ENCODE results near the gene FAM83C. TPM values are rescaled to one million over a fixed set of nuclear protein-coding genes. Genes with fewer than 3 reads are reported as not detected.

FAM83C gene
- total RNA-seq, 4 donors from 2014 or later = 29.3 to 68.8 (median 65.0) TPM

DNA sequence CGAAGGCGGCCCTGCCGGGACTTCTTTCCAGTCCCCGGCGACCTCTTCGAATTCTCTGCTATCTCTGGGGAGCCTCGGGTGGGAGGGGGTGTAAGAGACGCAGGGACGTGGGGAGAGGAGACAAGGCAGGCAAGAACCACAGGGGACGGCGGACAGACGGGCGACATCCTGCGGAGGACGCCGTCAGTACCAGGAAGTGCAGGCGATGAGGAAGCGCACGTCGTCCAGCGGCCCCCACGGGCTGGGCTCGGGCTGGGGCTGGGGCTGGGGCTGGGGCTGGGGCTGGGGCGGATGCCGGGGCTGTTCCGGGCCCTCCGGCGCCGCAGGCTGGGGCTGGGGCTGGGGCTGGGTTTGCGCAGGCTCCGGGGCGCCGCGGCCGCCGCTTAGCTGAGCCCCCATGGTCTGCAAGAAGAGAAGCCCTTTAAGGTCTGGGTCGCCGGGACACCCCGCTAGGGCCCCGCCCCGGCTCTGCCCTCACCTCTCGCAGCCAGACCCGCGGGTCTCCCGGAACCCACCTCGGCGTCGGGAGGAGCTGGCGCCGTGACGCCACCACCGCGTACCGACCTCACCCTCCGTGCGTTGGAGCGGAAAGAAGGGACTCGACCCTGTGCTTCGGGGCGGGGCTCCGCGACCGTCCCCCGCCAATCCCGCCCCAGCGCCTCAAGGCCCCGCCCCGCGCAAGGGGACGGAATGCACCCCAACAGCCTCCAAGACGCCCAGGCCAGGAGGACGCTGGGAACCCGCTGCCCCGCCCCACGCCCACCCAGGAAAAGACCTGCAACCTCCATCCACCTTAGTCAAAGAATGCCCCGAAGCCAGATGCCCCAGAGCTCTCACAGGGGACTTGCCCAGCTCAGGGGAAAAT, 14.5 kb downstream of the FAM83C start, which contains the start of gene MMP24OS:
TSS of gene MMP24OS (minus strand) at position 592 of the 865 bp plus-strand sequence. CDS start at position 399, 193 bp downstream.
- Histone ChIP-seq H3K4me1 (peaks cover 57% of the 10 kb centered on the region), H3K27ac (peak within 1 kb of the TSS; percentile 98), H3K4me3 (peak within 1 kb of the TSS; percentile 86), H3K9me3 (no peaks in the 10 kb centered on the region), H3K36me3 (peaks cover 48% of the 10 kb centered on the region), H3K27me3 (no peaks in the 10 kb centered on the region)
- 0% methylated on average over 21 of the region's 76 CpGs for WGBS
- DNase-seq (ENCODE audit: low spot score in 2 of 2) = peak; percentile 94 to 95
- TF ChIP-seq, protein P1, sequence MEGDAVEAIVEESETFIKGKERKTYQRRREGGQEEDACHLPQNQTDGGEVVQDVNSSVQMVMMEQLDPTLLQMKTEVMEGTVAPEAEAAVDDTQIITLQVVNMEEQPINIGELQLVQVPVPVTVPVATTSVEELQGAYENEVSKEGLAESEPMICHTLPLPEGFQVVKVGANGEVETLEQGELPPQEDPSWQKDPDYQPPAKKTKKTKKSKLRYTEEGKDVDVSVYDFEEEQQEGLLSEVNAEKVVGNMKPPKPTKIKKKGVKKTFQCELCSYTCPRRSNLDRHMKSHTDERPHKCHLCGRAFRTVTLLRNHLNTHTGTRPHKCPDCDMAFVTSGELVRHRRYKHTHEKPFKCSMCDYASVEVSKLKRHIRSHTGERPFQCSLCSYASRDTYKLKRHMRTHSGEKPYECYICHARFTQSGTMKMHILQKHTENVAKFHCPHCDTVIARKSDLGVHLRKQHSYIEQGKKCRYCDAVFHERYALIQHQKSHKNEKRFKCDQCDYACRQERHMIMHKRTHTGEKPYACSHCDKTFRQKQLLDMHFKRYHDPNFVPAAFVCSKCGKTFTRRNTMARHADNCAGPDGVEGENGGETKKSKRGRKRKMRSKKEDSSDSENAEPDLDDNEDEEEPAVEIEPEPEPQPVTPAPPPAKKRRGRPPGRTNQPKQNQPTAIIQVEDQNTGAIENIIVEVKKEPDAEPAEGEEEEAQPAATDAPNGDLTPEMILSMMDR (IDR thresholded peaks at IDR 0.05) = no peak
- TF ChIP-seq POLR2AphosphoS5 (IDR thresholded peaks at IDR 0.05) (peak; percentile 72 to 80 (median 78)), EP300 (IDR thresholded peaks at IDR 0.05) (no peak), POLR2A (IDR thresholded peaks at IDR 0.05) (peak; percentile 48 to 85)

DNA sequence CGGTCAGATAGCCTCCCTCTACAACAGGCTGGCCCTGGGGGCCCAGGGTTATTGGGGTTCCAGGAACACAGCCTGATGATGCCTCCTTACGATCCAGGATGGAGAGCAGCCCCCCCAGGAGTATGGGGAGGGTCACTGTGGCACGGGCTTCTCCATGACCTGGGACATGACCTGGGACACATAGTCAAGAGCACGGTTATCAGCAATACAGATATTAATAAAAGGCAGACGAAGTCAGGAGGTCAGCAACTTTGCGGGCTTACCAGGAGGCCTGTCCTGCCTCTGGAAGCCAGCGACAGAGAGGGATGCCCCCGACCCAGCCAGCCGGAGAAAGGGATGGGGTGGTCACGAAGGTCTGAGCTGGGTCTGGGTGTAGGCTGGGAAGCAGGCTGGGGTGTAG, 15.1 kb downstream of the FAM83C start:
- DNase-seq (ENCODE audit: low spot score in 2 of 2) = no peak
- peaks cover 48% of the 10 kb centered on the region for H3K36me3 ChIP-seq
- H3K27ac ChIP-seq = peak overlapping the region; percentile 98
- H3K4me1 ChIP-seq = peaks cover 51% of the 10 kb centered on the region
- H3K27me3 ChIP-seq = no peaks in the 10 kb centered on the region
- 33% methylated on average over 3 of the region's 10 CpGs for WGBS
- TF ChIP-seq POLR2AphosphoS5 (IDR thresholded peaks at IDR 0.05) = no peak
- TF ChIP-seq, protein P1 (IDR thresholded peaks at IDR 0.05) = no peak
- peak overlapping the region; percentile 86 for H3K4me3 ChIP-seq
- no peaks in the 10 kb centered on the region for H3K9me3 ChIP-seq

DNA sequence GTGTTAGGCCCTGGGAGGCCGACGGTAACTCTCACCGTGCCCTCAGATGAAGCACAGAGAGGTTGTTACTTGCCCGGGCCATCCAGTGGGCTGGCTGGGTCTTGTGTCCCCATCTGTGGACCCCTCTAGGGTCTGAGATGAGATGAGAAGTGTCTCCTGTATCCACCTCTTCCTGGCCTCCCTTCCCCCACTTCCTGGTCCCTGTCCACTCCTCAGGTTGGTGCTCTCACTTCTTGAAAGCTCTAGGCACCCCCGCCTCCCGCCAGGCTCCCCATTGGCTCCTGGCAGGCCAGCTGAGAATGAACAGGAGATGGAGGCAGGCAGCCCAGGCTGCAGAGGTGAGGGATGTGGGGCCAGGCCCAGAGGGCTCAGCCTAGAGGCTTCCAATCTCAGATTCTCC, 15.8 kb downstream of the FAM83C start:
- no peak overlapping the region for H3K27ac ChIP-seq
- H3K9me3 ChIP-seq = no peaks in the 10 kb centered on the region
- peak overlapping the region; percentile 86 for H3K4me3 ChIP-seq
- no peak for TF ChIP-seq POLR2AphosphoS5 (IDR thresholded peaks at IDR 0.05)
- TF ChIP-seq, protein P1 (IDR thresholded peaks at IDR 0.05) = no peak
- no peak for TF ChIP-seq POLR2A (IDR thresholded peaks at IDR 0.05)
- no peak for TF ChIP-seq EP300 (IDR thresholded peaks at IDR 0.05)
- DNase-seq (ENCODE audit: low spot score in 2 of 2) = no peak
- 100% methylated on average over 2 of the region's 6 CpGs for WGBS
- H3K27me3 ChIP-seq = no peaks in the 10 kb centered on the region
- peaks cover 44% of the 10 kb centered on the region for H3K4me1 ChIP-seq
- H3K36me3 ChIP-seq = peaks cover 50% of the 10 kb centered on the region

DNA sequence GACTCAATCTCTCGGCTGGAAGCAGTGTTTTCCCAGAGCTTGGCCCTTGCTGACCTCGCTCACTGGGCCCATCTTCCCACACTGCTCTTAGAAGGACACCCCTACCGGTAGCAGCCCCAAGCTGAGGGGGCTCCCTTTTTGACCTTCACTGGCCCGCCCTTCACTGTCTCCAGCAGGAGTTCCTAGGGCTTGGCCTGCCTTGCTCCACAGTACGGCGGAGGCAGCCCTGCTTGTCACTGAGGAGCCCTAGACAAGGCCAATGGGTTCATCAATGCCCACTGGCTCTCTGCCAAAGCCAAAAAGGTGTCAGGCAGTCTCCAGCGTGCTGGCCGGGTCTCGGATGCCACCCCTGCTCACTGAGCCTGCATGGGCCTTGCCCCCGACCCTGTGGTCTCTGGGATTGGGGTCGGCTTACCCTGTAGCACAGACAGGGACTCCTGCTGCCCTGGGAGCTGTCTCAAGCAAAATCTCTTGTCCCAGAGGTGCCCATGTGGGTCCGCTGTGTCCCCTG, 16.4 kb downstream of the FAM83C start:
- H3K4me3 ChIP-seq = no peak overlapping the region

More for the DNA sequence above, 16.4 kb downstream of the FAM83C start:
- DNase-seq (ENCODE audit: low spot score in 2 of 2) = no peak
- H3K36me3 ChIP-seq = peaks cover 56% of the 10 kb centered on the region
- no peaks in the 10 kb centered on the region for H3K9me3 ChIP-seq
- peaks cover 44% of the 10 kb centered on the region for H3K4me1 ChIP-seq
- TF ChIP-seq POLR2AphosphoS5 (IDR thresholded peaks at IDR 0.05) (no peak), EP300 (IDR thresholded peaks at IDR 0.05) (no peak), POLR2A (IDR thresholded peaks at IDR 0.05) (no peak)
- TF ChIP-seq, protein P1 (IDR thresholded peaks at IDR 0.05) = no peak
- H3K27ac ChIP-seq = no peak overlapping the region
- 94% methylated on average over 5 of the region's 12 CpGs for WGBS
- no peaks in the 10 kb centered on the region for H3K27me3 ChIP-seq

Data from suprapubic skin (tissue), 4 donors.